ENCODE data around the gene NXPH3.

GRCh38 chr17:49555495-49556222 lies 20.0 kb upstream of the NXPH3 start:
- TF ChIP-seq CTCF (IDR thresholded peaks at IDR 0.05; ENCODE audit: low read depth, low read length) (no peak), EZH2phosphoT487 (IDR thresholded peaks at IDR 0.05; ENCODE audit: low read depth) (no peak)
